GM15510 (cell line): ENCODE data around the gene EPHB1.

Experiments used
- POLR2A ChIP-seq: IDR thresholded peaks from 3 replicates; pipeline ENCODE4 v1.6.1; 2011; ENCODE audit warnings: borderline replicate concordance; ENCODE audit not compliant: insufficient read length; ENCODE audit errors: extremely low read depth

The EPHB1 gene

GRCh38 chr3:135238871-135239614, 444.0 kb downstream of the EPHB1 start:
- TF ChIP-seq POLR2A: no peak

GRCh38 chr3:135239615-135239884, 444.5 kb downstream of the EPHB1 start:
- no peak for TF ChIP-seq POLR2A

DNA sequence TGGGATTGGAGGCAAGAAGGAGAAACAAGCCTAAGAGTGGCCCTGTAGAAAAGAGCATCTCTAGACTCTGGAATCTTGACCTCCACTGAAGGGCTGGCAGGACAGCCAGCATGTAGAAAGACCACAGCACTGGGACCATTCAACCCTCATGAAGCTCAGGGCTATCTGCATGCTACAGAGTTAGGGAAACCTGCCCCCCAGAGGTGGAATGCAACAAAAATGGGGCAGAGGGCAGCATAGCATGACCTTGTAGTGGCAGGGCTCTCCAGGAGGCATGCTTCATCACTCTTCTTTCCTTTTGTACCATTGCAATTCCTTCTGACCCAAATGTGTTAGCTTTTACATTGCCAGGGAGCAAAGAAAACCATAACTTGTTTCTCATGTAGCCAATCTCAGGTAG, 445.4 kb downstream of the EPHB1 start:
- no peak for TF ChIP-seq POLR2A

DNA sequence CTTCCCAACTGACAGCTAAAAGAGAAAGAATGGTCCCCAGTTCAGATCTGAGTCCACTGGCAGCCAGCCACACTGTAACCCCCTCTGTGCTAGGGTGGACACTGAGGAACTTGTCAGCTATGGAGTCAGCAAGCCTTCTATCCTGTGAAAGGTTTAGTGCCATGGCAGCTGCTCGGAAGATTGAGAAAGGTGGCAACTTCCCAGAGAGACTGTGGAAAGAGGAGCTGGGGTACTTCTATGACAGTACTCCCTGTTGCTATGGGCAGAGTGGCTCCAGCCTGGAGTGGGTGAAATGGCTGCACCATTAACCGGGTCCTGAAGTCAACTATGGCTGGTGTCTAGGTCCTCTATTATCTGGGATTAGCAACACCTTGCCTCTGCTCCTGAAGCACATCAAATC, 447.2 kb downstream of the EPHB1 start:
- no peak for TF ChIP-seq POLR2A

DNA sequence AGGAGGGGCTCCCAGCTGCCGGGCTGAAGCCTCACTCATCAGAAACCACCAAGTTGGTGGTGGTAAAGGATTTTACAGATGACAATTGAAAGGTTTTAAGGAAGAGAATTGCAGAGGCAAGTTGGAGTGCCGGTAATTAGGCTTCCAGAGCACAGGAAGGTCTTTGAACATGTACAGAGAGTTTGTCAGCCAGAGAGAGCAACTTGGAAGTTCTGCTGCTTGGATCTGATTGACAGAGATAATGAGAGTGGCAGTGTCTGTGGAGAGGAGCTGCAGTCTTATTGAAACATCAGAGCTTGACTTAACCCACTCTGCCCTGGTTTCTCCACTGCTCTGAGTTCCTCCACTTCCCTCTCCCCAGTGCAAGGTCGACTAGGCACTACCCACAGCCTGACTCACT, 448.6 kb downstream of the EPHB1 start:
- TF ChIP-seq POLR2A: no peak

GRCh38 chr3:135246027-135246426, 451.0 kb downstream of the EPHB1 start:
- no peak for TF ChIP-seq POLR2A

DNA sequence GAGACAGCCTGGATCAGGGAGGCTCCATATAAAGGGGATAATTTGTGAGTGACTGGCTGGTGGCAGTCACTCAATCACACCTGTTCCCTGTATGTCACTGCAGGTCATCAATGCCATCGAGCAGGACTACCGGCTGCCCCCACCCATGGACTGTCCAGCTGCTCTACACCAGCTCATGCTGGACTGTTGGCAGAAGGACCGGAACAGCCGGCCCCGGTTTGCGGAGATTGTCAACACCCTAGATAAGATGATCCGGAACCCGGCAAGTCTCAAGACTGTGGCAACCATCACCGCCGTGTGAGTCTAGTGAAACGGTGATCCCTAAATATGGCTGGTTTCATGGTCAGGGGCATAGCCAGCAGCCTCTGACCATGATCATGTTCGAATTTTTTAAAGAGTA, 453.2 kb downstream of the EPHB1 start:
- no peak for TF ChIP-seq POLR2A

- no peak for TF ChIP-seq POLR2A
These were observed 454.1 kb downstream of the EPHB1 start for GRCh38 chr3:135249186-135249585.

DNA sequence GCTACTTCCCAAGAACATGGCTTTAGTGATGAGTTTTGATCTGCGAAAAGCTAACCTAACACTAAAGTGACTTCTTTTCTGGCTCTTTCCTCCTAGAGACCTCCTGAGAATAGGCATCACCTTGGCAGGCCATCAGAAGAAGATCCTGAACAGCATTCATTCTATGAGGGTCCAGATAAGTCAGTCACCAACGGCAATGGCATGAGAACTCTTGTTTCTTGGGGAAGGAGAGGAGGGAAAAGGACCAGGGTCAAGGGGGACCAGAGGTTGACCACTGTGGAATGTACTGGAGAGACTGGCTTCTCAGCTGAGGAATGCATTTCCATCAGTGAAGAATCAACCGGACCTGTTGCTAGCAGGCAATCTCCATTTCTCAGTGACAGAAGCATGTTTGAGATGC, 463.9 kb downstream of the EPHB1 start:
- TF ChIP-seq POLR2A: no peak

- no peak for TF ChIP-seq POLR2A
These were observed 465.0 kb downstream of the EPHB1 start for GRCh38 chr3:135260025-135260424.

DNA sequence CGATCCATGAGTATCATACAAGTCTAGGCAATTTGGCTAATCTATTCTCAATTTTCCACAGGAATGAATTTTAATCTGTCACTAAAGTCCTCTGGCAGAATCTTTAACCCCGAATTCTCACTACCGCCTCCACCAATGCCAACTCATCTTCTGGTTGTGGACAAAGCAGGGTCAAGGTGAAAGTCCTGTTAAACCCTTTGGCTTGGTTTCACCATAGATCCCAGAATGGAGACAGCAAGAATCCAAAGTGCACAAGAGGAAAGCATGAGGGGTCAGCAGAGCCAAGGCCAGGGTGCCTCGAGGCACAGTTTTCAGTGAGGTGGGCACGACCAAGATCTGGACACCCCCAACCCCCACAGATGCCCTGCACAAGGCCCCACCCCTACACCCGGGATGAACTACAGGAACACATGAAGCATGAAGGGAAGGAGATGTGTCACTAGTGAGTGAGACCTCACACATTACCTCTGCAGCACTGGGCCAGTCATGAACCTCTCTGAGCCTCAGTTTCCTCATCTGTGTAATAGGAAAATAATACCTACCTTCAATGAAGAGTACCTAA, 466.2 kb downstream of the EPHB1 start:
- no peak for TF ChIP-seq POLR2A

- no peak for TF ChIP-seq POLR2A
These were observed 466.9 kb downstream of the EPHB1 start for GRCh38 chr3:135261916-135262315.

DNA sequence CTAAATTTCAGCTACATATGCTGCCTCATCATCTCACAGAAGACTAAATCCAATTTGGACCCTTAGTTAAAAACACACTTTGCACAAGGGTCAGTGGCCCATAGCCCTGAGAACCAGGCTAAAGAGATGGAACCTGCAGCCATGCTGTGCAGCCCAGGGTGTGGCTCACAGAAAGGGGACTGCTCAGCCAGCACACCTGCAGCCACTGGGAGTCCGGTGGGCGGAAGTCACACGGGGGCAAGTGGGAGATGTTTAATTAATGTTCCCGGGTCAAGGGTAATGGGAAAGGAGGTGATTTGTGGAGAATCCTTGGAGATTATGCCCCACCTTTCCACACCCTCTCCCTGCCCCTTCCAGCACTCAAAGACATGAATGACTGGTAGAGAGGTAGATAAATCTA, 467.4 kb downstream of the EPHB1 start:
- TF ChIP-seq POLR2A: no peak

- no peak for TF ChIP-seq POLR2A
These were observed 468.3 kb downstream of the EPHB1 start for GRCh38 chr3:135263331-135263730.

DNA sequence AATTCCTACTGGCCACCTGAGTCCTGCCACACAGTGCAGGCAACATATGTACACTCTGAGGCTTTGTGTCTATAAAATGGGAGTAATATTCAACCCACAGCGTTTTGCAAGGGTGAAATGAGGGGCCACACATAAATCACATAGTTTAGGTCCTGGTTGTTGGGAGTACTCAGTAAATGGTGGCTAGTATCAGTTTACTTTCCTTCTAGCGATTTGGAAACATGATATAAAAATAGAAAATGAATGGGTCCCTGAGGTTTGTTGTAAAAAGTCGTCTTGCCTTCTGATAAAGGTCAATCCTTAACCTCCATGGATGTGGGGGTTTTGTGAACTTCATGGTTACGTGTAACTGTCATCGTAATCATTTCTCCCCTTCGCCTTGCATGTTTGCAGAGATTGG, 472.4 kb downstream of the EPHB1 start:
- no peak for TF ChIP-seq POLR2A

DNA sequence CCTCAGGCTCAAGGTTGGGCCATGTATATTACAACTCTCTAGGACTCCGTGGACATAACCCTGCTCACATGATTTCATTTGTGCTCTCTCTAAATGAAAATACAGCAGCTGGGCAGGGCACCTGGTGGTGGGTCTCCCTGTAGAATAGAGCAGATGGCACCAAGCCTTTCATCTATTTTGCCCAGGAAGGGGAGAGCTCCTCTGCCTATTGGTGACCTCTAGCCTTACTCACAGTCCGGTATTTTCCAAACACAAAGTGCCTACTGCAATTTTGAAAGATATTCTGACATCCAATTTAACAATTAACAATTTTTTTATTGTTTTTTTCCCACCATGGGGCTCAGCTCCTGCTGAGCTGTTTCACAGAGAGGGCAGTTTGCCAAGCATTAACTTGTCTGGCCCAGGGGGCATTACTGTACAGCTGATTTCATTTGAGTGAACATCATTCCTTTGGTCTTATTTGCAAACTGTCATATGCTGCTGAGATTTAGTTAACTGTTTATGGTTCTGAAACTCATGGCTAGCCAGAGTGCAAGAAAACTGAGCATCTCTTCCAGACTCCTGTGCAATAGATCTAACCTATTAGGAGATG, 474.0 kb downstream of the EPHB1 start:
- TF ChIP-seq POLR2A: no peak
